Dedifferentiated amniotic fluid mesenchymal stem cell (primary cell): ENCODE results near the gene ELOF1.
"Not testable (repeated sequence)": the region's sequence is repeated elsewhere in the genome, so short reads cannot be mapped to it uniquely, and the experiment has no call there.

ENCODE experiments used
- DNase-seq: peaks from one replicate; pipeline ENCODE4 v3.0.0-alpha.2; 2016; ENCODE audit errors: extremely low spot score

The ELOF1 gene

GRCh38 chr19:11570039-11570462 lies 11.0 kb upstream of the ELOF1 start:
- DNase-seq, result no peak

- DNase-seq, result no peak
Observed at GRCh38 chr19:11566164-11566563, 7.1 kb upstream of the ELOF1 start.

- DNase-seq, result not testable (repeated sequence)
Observed at GRCh38 chr19:11565649-11565980, 6.6 kb upstream of the ELOF1 start.

- not testable (repeated sequence) for DNase-seq
Observed at GRCh38 chr19:11564082-11564807, 5.2 kb upstream of the ELOF1 start.

GRCh38 chr19:11563532-11563931 lies 4.5 kb upstream of the ELOF1 start:
- no peak for DNase-seq

GRCh38 chr19:11560404-11561051 lies 1.5 kb upstream of the ELOF1 start:
- peak; percentile 43 for DNase-seq

- DNase-seq, result no peak
Observed at GRCh38 chr19:11556634-11557420, 2.2 kb downstream of the ELOF1 start.

GRCh38 chr19:11555246-11555645 lies 3.8 kb downstream of the ELOF1 start:
- no peak for DNase-seq

GRCh38 chr19:11554160-11554559 lies 4.9 kb downstream of the ELOF1 start:
- DNase-seq, result no peak

GRCh38 chr19:11552666-11553372 lies 6.2 kb downstream of the ELOF1 start:
- DNase-seq, result no peak

GRCh38 chr19:11551603-11552235 lies 7.3 kb downstream of the ELOF1 start:
- no peak for DNase-seq

- no peak for DNase-seq
Observed at GRCh38 chr19:11550265-11550664, 8.8 kb downstream of the ELOF1 start.

GRCh38 chr19:11549386-11549953 lies 9.6 kb downstream of the ELOF1 start:
- DNase-seq, result no peak

GRCh38 chr19:11547929-11548700 lies 10.9 kb downstream of the ELOF1 start:
- DNase-seq, result no peak

GRCh38 chr19:11541238-11541637 lies 17.8 kb downstream of the ELOF1 start:
- no peak for DNase-seq

GRCh38 chr19:11540645-11541044 lies 18.4 kb downstream of the ELOF1 start:
- DNase-seq, result no peak

- no peak for DNase-seq
Observed at GRCh38 chr19:11539495-11540365, 19.3 kb downstream of the ELOF1 start.

- DNase-seq, result no peak
Observed at GRCh38 chr19:11538232-11539036, 20.6 kb downstream of the ELOF1 start, which contains the start of gene CNN1. CNN1 (plus strand) TSS chr19:11538851; CDS start chr19:11538928, 77 bp downstream.
